ENCODE measurements around the gene PATJ.

Gene PATJ

DNA sequence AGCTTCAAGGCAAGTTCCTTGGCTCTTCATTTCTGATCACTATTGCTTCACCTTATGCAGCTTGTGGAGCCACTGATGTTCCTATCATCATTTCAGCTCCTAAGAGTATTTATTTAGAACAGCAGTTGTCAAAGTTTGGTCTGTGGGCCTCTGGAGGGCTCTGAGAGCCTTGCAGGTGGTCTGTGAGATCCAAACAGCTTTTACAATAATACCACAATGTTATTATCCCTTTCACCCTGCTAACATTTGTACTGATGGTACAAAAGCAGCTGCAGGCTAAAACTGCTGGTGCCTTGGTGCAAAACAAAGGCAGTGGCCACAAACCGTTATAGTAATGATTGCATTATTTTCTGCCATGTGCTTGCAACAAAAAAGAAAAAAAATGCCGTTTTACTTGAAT is 33.8 kb downstream of the PATJ start:
- TF ChIP-seq, protein P1, sequence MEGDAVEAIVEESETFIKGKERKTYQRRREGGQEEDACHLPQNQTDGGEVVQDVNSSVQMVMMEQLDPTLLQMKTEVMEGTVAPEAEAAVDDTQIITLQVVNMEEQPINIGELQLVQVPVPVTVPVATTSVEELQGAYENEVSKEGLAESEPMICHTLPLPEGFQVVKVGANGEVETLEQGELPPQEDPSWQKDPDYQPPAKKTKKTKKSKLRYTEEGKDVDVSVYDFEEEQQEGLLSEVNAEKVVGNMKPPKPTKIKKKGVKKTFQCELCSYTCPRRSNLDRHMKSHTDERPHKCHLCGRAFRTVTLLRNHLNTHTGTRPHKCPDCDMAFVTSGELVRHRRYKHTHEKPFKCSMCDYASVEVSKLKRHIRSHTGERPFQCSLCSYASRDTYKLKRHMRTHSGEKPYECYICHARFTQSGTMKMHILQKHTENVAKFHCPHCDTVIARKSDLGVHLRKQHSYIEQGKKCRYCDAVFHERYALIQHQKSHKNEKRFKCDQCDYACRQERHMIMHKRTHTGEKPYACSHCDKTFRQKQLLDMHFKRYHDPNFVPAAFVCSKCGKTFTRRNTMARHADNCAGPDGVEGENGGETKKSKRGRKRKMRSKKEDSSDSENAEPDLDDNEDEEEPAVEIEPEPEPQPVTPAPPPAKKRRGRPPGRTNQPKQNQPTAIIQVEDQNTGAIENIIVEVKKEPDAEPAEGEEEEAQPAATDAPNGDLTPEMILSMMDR (IDR thresholded peaks at IDR 0.05; ENCODE audit: insufficient read depth, low read length): no peak
- no peak for TF ChIP-seq GABPA (IDR thresholded peaks at IDR 0.05; ENCODE audit: low read depth)
- TF ChIP-seq, protein P2, sequence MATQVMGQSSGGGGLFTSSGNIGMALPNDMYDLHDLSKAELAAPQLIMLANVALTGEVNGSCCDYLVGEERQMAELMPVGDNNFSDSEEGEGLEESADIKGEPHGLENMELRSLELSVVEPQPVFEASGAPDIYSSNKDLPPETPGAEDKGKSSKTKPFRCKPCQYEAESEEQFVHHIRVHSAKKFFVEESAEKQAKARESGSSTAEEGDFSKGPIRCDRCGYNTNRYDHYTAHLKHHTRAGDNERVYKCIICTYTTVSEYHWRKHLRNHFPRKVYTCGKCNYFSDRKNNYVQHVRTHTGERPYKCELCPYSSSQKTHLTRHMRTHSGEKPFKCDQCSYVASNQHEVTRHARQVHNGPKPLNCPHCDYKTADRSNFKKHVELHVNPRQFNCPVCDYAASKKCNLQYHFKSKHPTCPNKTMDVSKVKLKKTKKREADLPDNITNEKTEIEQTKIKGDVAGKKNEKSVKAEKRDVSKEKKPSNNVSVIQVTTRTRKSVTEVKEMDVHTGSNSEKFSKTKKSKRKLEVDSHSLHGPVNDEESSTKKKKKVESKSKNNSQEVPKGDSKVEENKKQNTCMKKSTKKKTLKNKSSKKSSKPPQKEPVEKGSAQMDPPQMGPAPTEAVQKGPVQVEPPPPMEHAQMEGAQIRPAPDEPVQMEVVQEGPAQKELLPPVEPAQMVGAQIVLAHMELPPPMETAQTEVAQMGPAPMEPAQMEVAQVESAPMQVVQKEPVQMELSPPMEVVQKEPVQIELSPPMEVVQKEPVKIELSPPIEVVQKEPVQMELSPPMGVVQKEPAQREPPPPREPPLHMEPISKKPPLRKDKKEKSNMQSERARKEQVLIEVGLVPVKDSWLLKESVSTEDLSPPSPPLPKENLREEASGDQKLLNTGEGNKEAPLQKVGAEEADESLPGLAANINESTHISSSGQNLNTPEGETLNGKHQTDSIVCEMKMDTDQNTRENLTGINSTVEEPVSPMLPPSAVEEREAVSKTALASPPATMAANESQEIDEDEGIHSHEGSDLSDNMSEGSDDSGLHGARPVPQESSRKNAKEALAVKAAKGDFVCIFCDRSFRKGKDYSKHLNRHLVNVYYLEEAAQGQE (IDR thresholded peaks at IDR 0.05; ENCODE audit: insufficient replicate concordance, low read depth): no peak
- no peak for TF ChIP-seq POLR2AphosphoS5 (IDR thresholded peaks at IDR 0.05; ENCODE audit: low read depth)
- TF ChIP-seq SPI1 (IDR thresholded peaks at IDR 0.05; ENCODE audit: borderline replicate concordance, low read depth): no peak
- Histone ChIP-seq H3K27me3 (ENCODE audit: insufficient read depth, poor library complexity, severe bottlenecking) (no peaks in the 10 kb centered on the region), H3K4me3 (replicated peaks; ENCODE audit: insufficient read depth, low read length) (no peak overlapping the region), H3K27ac (replicated peaks) (peak overlapping the region; percentile 24)
- peak in 1 of 2 experiments; percentile 25 for DNase-seq (ENCODE audit: low read depth in 1 of 2, low spot score in 1 of 2)

DNA sequence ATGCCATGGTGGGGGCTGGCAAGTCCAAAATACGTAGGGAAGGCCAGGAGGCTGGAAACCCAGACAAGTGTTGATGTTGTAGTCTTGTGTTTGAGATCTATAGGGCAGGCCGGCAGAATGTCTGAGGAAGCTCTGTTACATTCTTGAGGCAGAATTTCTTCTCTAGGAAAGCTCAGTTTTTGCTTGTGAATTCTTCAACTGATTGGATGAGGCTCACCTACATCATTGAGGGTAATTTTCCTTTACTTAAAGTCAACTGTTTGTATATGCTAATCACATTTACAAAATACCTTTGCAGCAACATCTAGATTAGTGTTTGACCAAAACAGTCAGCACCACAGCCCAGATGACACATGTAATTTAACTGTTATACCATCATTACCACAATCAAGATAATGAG is 37.0 kb downstream of the PATJ start:
- TF ChIP-seq GABPA (IDR thresholded peaks at IDR 0.05; ENCODE audit: low read depth) (no peak), POLR2AphosphoS5 (IDR thresholded peaks at IDR 0.05; ENCODE audit: low read depth) (no peak)
- TF ChIP-seq, protein P2 (IDR thresholded peaks at IDR 0.05; ENCODE audit: insufficient replicate concordance, low read depth): no peak
- no peak for DNase-seq (ENCODE audit: low read depth in 1 of 2, low spot score in 1 of 2)
- H3K27me3 ChIP-seq (ENCODE audit: insufficient read depth, poor library complexity, severe bottlenecking): no peaks in the 10 kb centered on the region
- no peak overlapping the region for H3K27ac ChIP-seq (replicated peaks)
- no peak overlapping the region for H3K4me3 ChIP-seq (replicated peaks; ENCODE audit: insufficient read depth, low read length)

DNA sequence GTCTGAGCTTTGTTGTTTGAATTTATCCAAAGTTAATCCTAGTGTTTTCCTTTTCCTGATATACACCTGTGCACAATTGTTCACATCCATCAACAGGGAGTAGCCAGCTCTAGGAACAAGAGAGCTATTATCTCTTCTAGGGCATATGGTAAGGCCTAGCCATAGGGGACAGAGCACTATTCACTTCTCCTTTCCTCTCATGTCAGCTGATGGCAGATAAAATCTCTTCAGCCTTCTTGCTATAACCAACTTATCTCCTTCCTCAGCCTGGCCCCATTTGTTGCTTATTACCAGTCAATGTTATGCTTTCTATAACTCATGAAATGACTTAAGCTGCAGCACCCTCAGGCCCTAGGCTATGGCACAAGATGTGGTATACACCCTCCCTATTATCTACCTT is 38.9 kb downstream of the PATJ start:
- no peak for TF ChIP-seq GABPA (IDR thresholded peaks at IDR 0.05; ENCODE audit: low read depth)
- TF ChIP-seq SPI1 (IDR thresholded peaks at IDR 0.05; ENCODE audit: borderline replicate concordance, low read depth): peak; percentile 76
- Histone ChIP-seq H3K27ac (replicated peaks) (no peak overlapping the region), H3K4me3 (replicated peaks; ENCODE audit: insufficient read depth, low read length) (no peak overlapping the region), H3K27me3 (ENCODE audit: insufficient read depth, poor library complexity, severe bottlenecking) (no peaks in the 10 kb centered on the region)
- DNase-seq (ENCODE audit: low read depth in 1 of 2, low spot score in 1 of 2): peak in 1 of 2 experiments; percentile 15

DNA sequence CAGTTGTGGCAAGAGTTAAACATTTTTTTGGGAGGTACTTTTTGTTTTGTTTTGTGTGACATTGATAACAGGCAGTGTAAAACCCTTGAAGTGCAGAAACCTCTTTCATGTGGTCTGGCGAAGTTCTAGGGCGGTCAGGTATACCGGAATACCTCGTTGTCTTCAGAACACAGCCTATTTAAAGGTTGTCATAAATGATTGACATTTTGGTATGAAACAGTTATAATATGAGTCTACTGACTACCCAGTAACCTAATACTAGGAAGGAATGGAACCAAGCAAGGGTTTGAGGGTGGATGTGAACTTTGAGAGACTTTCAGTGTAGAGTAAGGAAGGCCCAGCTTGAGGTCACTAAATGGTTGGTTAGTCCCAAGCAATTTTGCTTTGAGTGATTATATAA is 40.5 kb downstream of the PATJ start:
- Histone ChIP-seq H3K27ac (replicated peaks) (no peak overlapping the region), H3K4me3 (replicated peaks; ENCODE audit: insufficient read depth, low read length) (no peak overlapping the region), H3K27me3 (ENCODE audit: insufficient read depth, poor library complexity, severe bottlenecking) (no peaks in the 10 kb centered on the region)
- TF ChIP-seq, protein P1 (IDR thresholded peaks at IDR 0.05; ENCODE audit: insufficient read depth, low read length): no peak
- TF ChIP-seq, protein P2 (IDR thresholded peaks at IDR 0.05; ENCODE audit: insufficient replicate concordance, low read depth): no peak
- no peak for TF ChIP-seq SPI1 (IDR thresholded peaks at IDR 0.05; ENCODE audit: borderline replicate concordance, low read depth)
- no peak for TF ChIP-seq POLR2AphosphoS5 (IDR thresholded peaks at IDR 0.05; ENCODE audit: low read depth)
- no peak for TF ChIP-seq GABPA (IDR thresholded peaks at IDR 0.05; ENCODE audit: low read depth)
- DNase-seq (ENCODE audit: low read depth in 1 of 2, low spot score in 1 of 2): no peak

Measured in HL-60 (cell line).